H1 (cell line): ENCODE data around the gene WWC1. TPM values are rescaled to one million over a fixed set of nuclear protein-coding genes. Genes with fewer than 3 reads are reported as not detected.
A peak's percentile ranks its signal among the peaks of the same experiment; 100 is the strongest.

ENCODE experiments used
- CTCF ChIA-PET: fragments of 300-600 bp; sonication (Branson Sonifier 250); formaldehyde crosslinking; loops from one replicate; lab custom pipeline; 2021; ENCODE audit not compliant: partially characterized antibody; lab: Charles Lee
- POLR2A ChIA-PET: fragments of 300-600 bp; sonication (Branson Sonifier 250); formaldehyde crosslinking; loops from one replicate; lab custom pipeline; 2021; ENCODE audit warnings: inconsistent platforms; ENCODE audit not compliant: partially characterized antibody; lab: Charles Lee
- DNase-seq, 2 experiments: peaks; one replicate each; pipeline versions ENCODE4 v3.0.0 to v3.0.0-alpha.2; 2010 to 2022; ENCODE audit warnings: low spot score in 2 of 2, low read depth in 1 of 2, mixed read lengths in 1 of 2
- FAIRE-seq: peaks from 2 replicates; lab custom pipeline; 2011; peaks lifted over from hg19 to GRCh38; lab: Jason Lieb, UNC
- H2AFZ ChIP-seq: 2 replicates; pipeline ENCODE4 v1.8.1; 2012; ENCODE audit warnings: low read length, inconsistent platforms
- H2AK5ac ChIP-seq: 2 replicates; pipeline ENCODE4 v1.6.1; 2013; ENCODE audit warnings: low read depth, low read length
- H2BK120ac ChIP-seq: replicated peaks from 2 replicates; pipeline ENCODE3; 2013; ENCODE audit warnings: low read depth, low read length, inconsistent platforms
- H2BK12ac ChIP-seq: 2 replicates; pipeline ENCODE4 v1.6.1; 2013; ENCODE audit warnings: low read depth, low read length
- H2BK15ac ChIP-seq: 2 replicates; pipeline ENCODE4 v1.6.1; 2013; ENCODE audit warnings: low read length
- H2BK20ac ChIP-seq: 2 replicates; pipeline ENCODE4 v1.6.1; 2013; ENCODE audit warnings: low read length
- H2BK5ac ChIP-seq: 2 replicates; pipeline ENCODE4 v1.6.1; 2013; ENCODE audit warnings: low read depth, low read length
- H3K14ac ChIP-seq: 2 replicates; pipeline ENCODE4 v1.6.1; 2013; ENCODE audit warnings: inconsistent platforms; ENCODE audit not compliant: insufficient read length
- H3K18ac ChIP-seq: 2 replicates; pipeline ENCODE4 v1.6.1; 2013; ENCODE audit warnings: low read length; ENCODE audit errors: extremely low read depth
- H3K23ac ChIP-seq: 2 replicates; pipeline ENCODE4 v1.6.1; 2013; ENCODE audit warnings: inconsistent platforms; ENCODE audit not compliant: insufficient read length
- H3K23me2 ChIP-seq: 2 replicates; pipeline ENCODE4 v1.6.1; 2013; ENCODE audit warnings: low read depth, low read length
- H3K27ac ChIP-seq: 2 replicates; pipeline ENCODE4 v1.6.1; 2011; ENCODE audit warnings: low read depth, low read length, inconsistent platforms
- H3K27me3 ChIP-seq, 4 experiments: replicated peaks in 1 of 4; 1 replicate in 1 of 4; 2 replicates in 3 of 4; pipeline versions ENCODE4 v1.6.1 to v1.8.1; 2011 to 2013; ENCODE audit warnings: low read length in 3 of 4, mild to moderate bottlenecking in 3 of 4, inconsistent platforms in 2 of 4, mixed read lengths in 2 of 4, moderate library complexity in 1 of 4; ENCODE audit not compliant: control insufficient read depth in 3 of 4, insufficient read depth in 3 of 4; ENCODE audit errors: extremely low read depth in 1 of 4
- H3K36me3 ChIP-seq, 4 experiments: 2 replicates each; pipeline versions ENCODE4 v1.6.1 to v1.8.1; 2011 to 2013; ENCODE audit warnings: mild to moderate bottlenecking in 4 of 4, low read length in 3 of 4, moderate library complexity in 2 of 4, control low read depth in 1 of 4, inconsistent platforms in 1 of 4; ENCODE audit not compliant: insufficient read depth in 4 of 4, control insufficient read depth in 2 of 4
- H3K4ac ChIP-seq: replicated peaks from 2 replicates; pipeline ENCODE3; 2013; ENCODE audit warnings: low read length, low read depth, mixed read lengths, inconsistent platforms; ENCODE audit not compliant: insufficient read length
- H3K4me1 ChIP-seq, 4 experiments: replicated peaks in 1 of 4; 1 replicate in 1 of 4; 2 replicates in 3 of 4; pipeline versions ENCODE4 v1.6.1 to v1.8.1; 2011 to 2013; ENCODE audit warnings: low read length in 3 of 4, inconsistent platforms in 2 of 4, mixed read lengths in 1 of 4; ENCODE audit not compliant: insufficient read depth in 4 of 4, control insufficient read depth in 3 of 4
- H3K4me2 ChIP-seq, 2 experiments: 2 replicates each; pipeline versions ENCODE4 v1.6.1 to v1.8.1; 2011 to 2013; ENCODE audit warnings: low read depth in 2 of 2, low read length in 2 of 2, control low read depth in 1 of 2, inconsistent platforms in 1 of 2, mild to moderate bottlenecking in 1 of 2; ENCODE audit not compliant: insufficient read depth in 1 of 2
- H3K4me3 ChIP-seq, 4 experiments: fragments of 200-600, 300-600 bp in 1 of 4; sonication (generic), shearing (Covaris generic), sonication (Bioruptor Twin) in 1 of 4; 2 replicates each; pipeline versions ENCODE4 v1.5.1 to v1.8.1; 2011 to 2016; ENCODE audit warnings: low read length in 4 of 4, low read depth in 3 of 4, control low read depth in 2 of 4, inconsistent platforms in 2 of 4, mild to moderate bottlenecking in 2 of 4, mixed read lengths in 1 of 4, moderate library complexity in 1 of 4; ENCODE audit not compliant: insufficient read depth in 2 of 4; ENCODE audit errors: extremely low read depth in 1 of 4
- H3K56ac ChIP-seq: replicated peaks from 2 replicates; pipeline ENCODE3; 2013; ENCODE audit warnings: low read depth, mild to moderate bottlenecking, mixed read lengths, low read length, inconsistent platforms; ENCODE audit not compliant: insufficient read length
- H3K79me1 ChIP-seq: 2 replicates; pipeline ENCODE4 v1.6.1; 2013; ENCODE audit warnings: low read depth, low read length, control low read depth
- H3K79me2 ChIP-seq, 2 experiments: 2 replicates each; pipeline versions ENCODE4 v1.6.1 to v1.8.1; 2012 to 2013; ENCODE audit warnings: low read length in 2 of 2, mild to moderate bottlenecking in 2 of 2, inconsistent platforms in 1 of 2; ENCODE audit not compliant: insufficient read depth in 2 of 2, control insufficient read depth in 1 of 2
- H3K9ac ChIP-seq, 4 experiments: replicated peaks in 1 of 4; 1 replicate in 1 of 4; 2 replicates in 3 of 4; pipeline versions ENCODE4 v1.6.1 to v1.8.1; 2011 to 2013; ENCODE audit warnings: low read depth in 3 of 4, low read length in 3 of 4, control low read depth in 2 of 4, mild to moderate bottlenecking in 2 of 4, moderate library complexity in 2 of 4, inconsistent platforms in 1 of 4; ENCODE audit errors: extremely low read depth in 1 of 4
- H3K9me3 ChIP-seq, 2 experiments: 2 replicates each; pipeline versions ENCODE4 v1.6.1 to v1.8.1; 2012 to 2013; ENCODE audit warnings: mild to moderate bottlenecking in 2 of 2, moderate library complexity in 2 of 2, control low read depth in 1 of 2, inconsistent platforms in 1 of 2, low read depth in 1 of 2, low read length in 1 of 2, mixed read lengths in 1 of 2; ENCODE audit not compliant: insufficient read depth in 2 of 2
- H4K20me1 ChIP-seq, 2 experiments: replicated peaks in 1 of 2; 2 replicates each; pipeline versions ENCODE3 to v1.8.1; 2011 to 2013; ENCODE audit warnings: inconsistent platforms in 2 of 2, low read length in 2 of 2, mild to moderate bottlenecking in 1 of 2; ENCODE audit not compliant: insufficient read depth in 2 of 2, control insufficient read depth in 1 of 2
- H4K5ac ChIP-seq: 2 replicates; pipeline ENCODE4 v1.6.1; 2013; ENCODE audit warnings: low read length, low read depth, mixed read lengths, inconsistent platforms; ENCODE audit not compliant: insufficient read length
- H4K8ac ChIP-seq: 2 replicates; pipeline ENCODE4 v1.8.0; 2013; ENCODE audit warnings: mild to moderate bottlenecking, moderate library complexity, low read length, inconsistent platforms; ENCODE audit not compliant: insufficient read depth; ENCODE audit errors: extremely low read depth
- H4K91ac ChIP-seq: replicated peaks from 2 replicates; pipeline ENCODE3; 2013; ENCODE audit warnings: low read length, mixed read lengths, inconsistent platforms; ENCODE audit not compliant: insufficient read length
- WGBS, 2 experiments: shearing (Covaris generic) in 1 of 2; methylation state at CpG; one replicate each; pipeline versions ENCODE4 v1.1.6 to v1.1.7; 2013 to 2015; ENCODE audit warnings: low lambda C conversion rate in 2 of 2, mixed read lengths in 2 of 2, inconsistent platforms in 1 of 2, low coverage in 1 of 2, missing lambda C conversion rate in 1 of 2; ENCODE audit not compliant: insufficient replicate concordance in 2 of 2, insufficient coverage in 1 of 2, insufficient read length in 1 of 2; ENCODE audit errors: extremely low coverage in 1 of 2, missing lambda C conversion rate in 1 of 2; 5-methylcytosine and 5-hydroxymethylcytosine counted together
- polyA plus RNA-seq, 7 experiments: library from polyadenylated mRNA; depleted of rRNA in 3 of 7; stranded (reverse) in 5 of 7; unstranded in 2 of 7; fragments of >200 nt in 5 of 7; fragments of 200-250 nt in 2 of 7; gene quantifications; 1 replicate in 5 of 7; 2 replicates in 1 of 7; 4 replicates in 1 of 7; pipeline versions ENCODE4 v1.2.1 to v1.2.3, GENCODE V29; 2011 to 2013; ENCODE audit warnings: missing spikeins in 2 of 7, mixed read lengths in 2 of 7
- total RNA-seq: library from RNA; stranded (reverse); fragmentation: NEBNext Ultra II Directional; extraction: Animal tissue kit (Norgen Biotek cat#: 25700); gene quantifications from 2 replicates; pipeline ENCODE4 v1.2.1, GENCODE V29; 2021

The WWC1 gene
- total and polyA plus RNA-seq, 2 of the 8 experiments (the other 6 are each of a cell fraction or from before 2014, with no cell fraction given) = 16.4 to 41.1 TPM

DNA sequence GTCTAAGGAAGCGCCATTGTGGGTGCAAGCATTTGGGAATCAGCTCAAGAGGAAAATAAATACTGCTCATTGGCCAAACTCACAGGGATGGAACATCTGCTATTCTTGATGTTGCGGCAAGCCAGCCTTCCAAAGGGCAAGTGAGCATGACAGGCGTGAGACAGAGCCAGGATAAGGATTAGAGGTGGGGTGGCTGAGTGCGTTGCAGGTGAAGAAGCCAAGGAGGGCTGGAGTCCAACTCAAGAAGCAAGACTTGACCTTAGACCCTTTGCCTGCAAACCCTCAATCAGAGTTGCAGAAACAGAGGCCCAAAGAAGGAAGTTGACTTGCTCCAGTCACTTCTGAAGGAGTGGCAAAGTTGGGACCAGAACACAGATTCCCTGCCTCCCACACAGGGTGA, 79.4 kb downstream of the WWC1 start:
- H3K14ac ChIP-seq = no peak overlapping the region
- no peak for FAIRE-seq

More for the DNA sequence above, 79.4 kb downstream of the WWC1 start:
- Histone ChIP-seq H3K18ac (no peak overlapping the region), H4K91ac (no peak overlapping the region), H3K23ac (no peak overlapping the region), H3K4ac (no peak overlapping the region), H3K4me3 (no peak overlapping the region), H2BK120ac (no peak overlapping the region), H3K9me3 (no peaks in the 10 kb centered on the region), H2BK5ac (no peak overlapping the region), H3K36me3 (no peaks in the 10 kb centered on the region), H2AFZ (no peak overlapping the region), H3K27ac (no peak overlapping the region), H3K27me3 (no peaks in the 10 kb centered on the region), H3K9ac (peak overlapping the region in 1 of 4 experiments; percentile 14; a peak in 1 of 7 replicates), H4K20me1 (peaks cover 0 to 4% of the 10 kb centered on the region in 2 experiments), H3K56ac (no peak overlapping the region), H2BK12ac (no peak overlapping the region), H3K79me2 (peaks cover 0 to 18% of the 10 kb centered on the region in 2 experiments; a peak in 2 of 4 replicates), H4K5ac (no peak overlapping the region), H3K4me2 (no peak overlapping the region), H2BK20ac (no peak overlapping the region), H2AK5ac (no peak overlapping the region), H4K8ac (no peak overlapping the region), H3K79me1 (peaks cover 4% of the 10 kb centered on the region), H3K4me1 (peaks cover under 1 to 4% (median 2%) of the 10 kb centered on the region in 4 experiments), H3K23me2 (0 out of 2 replicates have a peak, but pooled peaks cover 1% of the 10 kb centered on the region), H2BK15ac (no peak overlapping the region)
- ChIA-PET CTCF (interaction anchor here (0.6 to 3.5 kb wide), 3 partner anchors 17 to 79 kb away, joined by 3 to 12 read pairs (median 3); partner anchors contain the start of gene WWC1), POLR2A (interaction anchor here (0.6 kb wide), 1 partner anchor 15 kb away, joined by 3 read pairs; no protein-coding TSS in a partner anchor)
- no peak for DNase-seq
- 97% methylated on average over 4 of the region's 4 CpGs; no CpG with 5 or more reads in 1 of the 2 experiments for WGBS, 2 experiments
